Heart left ventricle (tissue), 16 donors: ENCODE results near the gene SUPT3H. TPM values are rescaled to one million over a fixed set of nuclear protein-coding genes. Genes with fewer than 3 reads are reported as not detected.

ENCODE experiments used
- ATAC-seq, 4 donors: fragments of 200-7000 bp; cut with Tn5 transposase; one replicate each; pipeline ENCODE4 v1.9.1; 2020 to 2022; ENCODE audit warnings: moderate library complexity in 4 of 4, mild to moderate bottlenecking in 3 of 4, moderate number of reproducible peaks in 1 of 4
- DNase-seq, 5 donors: peaks; one replicate each; pipeline ENCODE4 v3.0.0-alpha.2; 2020
- H3K27ac ChIP-seq, 12 donors: fragments of 200-600 bp; sonication (generic) in 4 of 12; one replicate each; pipeline versions ENCODE4 v1.5.0 to v1.8.0; 2016 to 2022; ENCODE audit warnings: mild to moderate bottlenecking in 2 of 12
- H3K27me3 ChIP-seq, 9 donors: fragments of 200-600 bp; sonication (generic) in 2 of 9; one replicate each; pipeline versions ENCODE4 v1.5.1 to v1.8.0; 2016 to 2022; ENCODE audit warnings: mild to moderate bottlenecking in 3 of 9
- H3K36me3 ChIP-seq, 9 donors: fragments of 200-600 bp; sonication (generic) in 2 of 9; one replicate each; pipeline versions ENCODE4 v1.5.0 to v1.8.0; 2018 to 2022; ENCODE audit warnings: mild to moderate bottlenecking in 2 of 9
- H3K4me1 ChIP-seq, 12 donors: fragments of 200-600 bp; sonication (generic) in 4 of 12; one replicate each; pipeline versions ENCODE4 v1.5.0 to v1.8.0; 2016 to 2022; ENCODE audit warnings: mild to moderate bottlenecking in 3 of 12
- H3K4me3 ChIP-seq, 12 donors: fragments of 200-600 bp; sonication (generic) in 4 of 12; one replicate each; pipeline versions ENCODE4 v1.5.0 to v1.8.0; 2017 to 2022; ENCODE audit warnings: mild to moderate bottlenecking in 9 of 12, moderate library complexity in 4 of 12
- H3K9me3 ChIP-seq, 12 donors: fragments of 200-600 bp; sonication (generic) in 4 of 12; one replicate each; pipeline versions ENCODE4 v1.5.0 to v1.8.0; 2016 to 2022; ENCODE audit warnings: mild to moderate bottlenecking in 1 of 12
- CTCF ChIP-seq, 12 donors: fragments of 200-600 bp; sonication (generic) in 4 of 12; IDR thresholded peaks; one replicate each; pipeline versions ENCODE4 v1.5.0 to v1.8.0; 2018 to 2022; ENCODE audit warnings: antibody characterized with exemption in 12 of 12, mild to moderate bottlenecking in 5 of 12
- POLR2A ChIP-seq, 2 donors: fragments of 450-650 bp; IDR thresholded peaks; one replicate each; pipeline ENCODE4 v1.6.1; 2017; ENCODE audit warnings: antibody characterized with exemption in 2 of 2, mild to moderate bottlenecking in 2 of 2, moderate library complexity in 2 of 2
- WGBS, 4 donors: extraction: QIAGEN DNeasy Blood & Tissue Kit in 2 of 4; methylation state at CpG; one replicate each; pipeline versions ENCODE4 v1.1.5 to v1.1.7; 2013 to 2018; 5-methylcytosine and 5-hydroxymethylcytosine counted together
- intact Hi-C, 10 donors: fragments of 100-400 bp; cut with DNase I; formaldehyde crosslinking; loops; one replicate each; pipeline versions ENCODE4 v1.11.1 to v1.14.2; 2022
- polyA plus RNA-seq, 2 donors: library from polyadenylated mRNA; stranded (reverse); fragments of 200-250 nt; gene quantifications; one replicate each; pipeline ENCODE4 v1.2.3, GENCODE V29; 2013
- total RNA-seq, 9 donors: library from RNA; depleted of rRNA in 2 of 9; stranded (reverse); fragments of >200 nt in 2 of 9; fragmentation: NEBNext Ultra II Directional in 3 of 9; extraction: Animal tissue kit (Norgen Biotek cat#: 25700) in 3 of 9; gene quantifications; one replicate each; pipeline versions ENCODE4 v1.1.0 to v1.2.4, GENCODE V29; 2016 to 2023
- donor health status: ischemic (EF 13 %, LVEDD 7.1; RV severe dilation, severe dysfunction).
- donor health status: healthy with polysubstance abuse.
- donor health status: DM: no; HTN: yes; CAD: no.
- donor health status: DM: no; HTN: no; CAD: no.
- donor health status: ischemic (EF 25% LVEDD 6.9; RV normal size, moderate dysfunction).
- donor health status: ischemic (EF 25% LVEDD 5.7; RV mildly dilated, moderate dysfunction).
- donor health status: healthy.
- donor health status: DM: yes; HTN: yes; CAD: no.
- donor health status: ischemic (EF 35%, LVEDD 5.7; RV mildly dilated, moderate dysfunction).
- donor health status: nonischemic (EF 11% LVEDD 7.7; RV severe dilation, severe dysfunction).
- donor health status: DM: yes; HTN: yes; CAD: no.
- donor health status: PGD.
- donor health status: ischemic (EF 29% LVEDD 5.4; RV normal size, mild dysfunction).
- donor health status: nonischemic (EF 23%, LVEDD 6.1; RV moderate dilation, normal function).

SUPT3H gene
- total and polyA plus RNA-seq, 11 donors: 1.5 to 8.1 (median 4.1) TPM

DNA sequence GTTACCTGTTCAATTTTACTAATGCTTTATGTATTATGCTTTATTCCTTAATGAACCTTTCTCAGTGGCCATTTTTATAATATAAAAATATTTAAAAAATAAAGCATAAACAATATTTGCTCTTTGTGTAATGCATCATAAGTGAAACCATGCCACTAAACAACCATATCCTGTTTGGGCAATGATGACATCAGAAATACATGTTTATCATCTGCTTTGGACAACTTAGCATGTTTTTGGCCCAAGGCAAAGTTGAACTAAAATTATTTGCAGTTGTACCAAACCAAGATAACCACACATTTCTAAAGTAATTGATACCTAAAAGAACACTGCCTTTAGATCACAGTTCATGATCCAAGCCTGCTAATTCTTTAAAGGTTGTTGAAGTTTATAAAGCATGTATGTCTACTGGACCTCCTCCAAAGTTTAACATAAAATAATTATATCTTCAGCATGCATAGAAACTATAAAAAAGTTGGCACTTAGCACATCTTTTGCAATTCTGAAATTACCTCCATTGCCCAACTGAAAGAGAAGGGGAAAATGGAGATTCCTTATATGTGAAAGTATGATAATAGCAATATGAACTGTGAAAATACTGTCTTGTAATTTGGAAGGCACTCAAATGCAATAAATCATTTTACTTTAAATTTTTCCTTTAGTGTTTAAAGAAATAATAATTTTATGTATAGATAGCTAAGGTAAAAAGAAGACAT lies 375.2 kb downstream of the SUPT3H start:
- TF ChIP-seq CTCF (IDR thresholded peaks at IDR 0.05): no peak
- no peak for TF ChIP-seq POLR2A (IDR thresholded peaks at IDR 0.05)
- Histone ChIP-seq H3K27me3 (no peaks in the 10 kb centered on the region), H3K4me3 (no peak overlapping the region), H3K36me3 (no peaks in the 10 kb centered on the region), H3K4me1 (peaks cover 0 to 5% (median 0%) of the 10 kb centered on the region in 12 donors), H3K9me3 (peaks cover 0 to 4% (median 0%) of the 10 kb centered on the region in 12 donors), H3K27ac (no peak overlapping the region)
- DNase-seq (no peak), ATAC-seq (no peak)
- intact Hi-C loops: no loop called here

DNA sequence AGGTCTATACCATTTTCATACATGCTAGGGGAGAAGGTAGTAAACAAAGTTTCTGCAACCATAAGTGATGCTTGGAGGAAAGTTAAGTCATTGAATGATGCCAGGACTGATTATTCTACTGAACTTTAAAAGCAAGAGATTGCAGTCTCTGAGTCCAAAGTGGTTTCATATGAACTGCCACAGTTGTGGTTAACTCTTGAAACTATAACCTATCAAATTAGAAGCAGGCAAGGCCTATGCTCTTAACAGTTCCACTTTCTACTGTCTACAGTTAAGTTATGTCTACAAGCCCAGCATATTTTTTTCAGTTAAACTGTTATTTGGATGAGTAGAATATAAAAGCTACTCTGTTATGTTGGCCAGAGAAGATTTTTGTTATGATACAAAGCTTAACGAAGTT lies 376.1 kb downstream of the SUPT3H start:
- TF ChIP-seq CTCF (IDR thresholded peaks at IDR 0.05) (no peak), POLR2A (IDR thresholded peaks at IDR 0.05) (no peak)
- ATAC-seq: no peak
- no peak for DNase-seq
- 85 to 93% (median 90%) methylated on average over 1 of the region's 1 CpG for WGBS, 4 donors
- no peaks in the 10 kb centered on the region for H3K27me3 ChIP-seq
- H3K9me3 ChIP-seq: peaks cover 0 to 4% (median 0%) of the 10 kb centered on the region in 12 donors
- H3K36me3 ChIP-seq: no peaks in the 10 kb centered on the region
- intact Hi-C loops: no loop called here
- H3K4me1 ChIP-seq: peaks cover 0 to 5% (median 0%) of the 10 kb centered on the region in 12 donors
- no peak overlapping the region for H3K27ac ChIP-seq
- H3K4me3 ChIP-seq: no peak overlapping the region

GRCh38 chr6:45000833-45001232 lies 376.9 kb downstream of the SUPT3H start:
- H3K4me3 ChIP-seq: no peak overlapping the region
- H3K9me3 ChIP-seq: peaks cover 0 to 4% (median 0%) of the 10 kb centered on the region in 12 donors
- no peak for ATAC-seq
- no peaks in the 10 kb centered on the region for H3K27me3 ChIP-seq
- no peak for TF ChIP-seq POLR2A (IDR thresholded peaks at IDR 0.05)
- no peak for TF ChIP-seq CTCF (IDR thresholded peaks at IDR 0.05)
- intact Hi-C loops: no loop called here
- peaks cover 0 to 5% (median 0%) of the 10 kb centered on the region in 12 donors for H3K4me1 ChIP-seq
- DNase-seq: no peak
- no peak overlapping the region for H3K27ac ChIP-seq
- H3K36me3 ChIP-seq: no peaks in the 10 kb centered on the region

- intact Hi-C loops: no loop called here
- no peak overlapping the region for H3K27ac ChIP-seq
- DNase-seq (no peak), ATAC-seq (no peak)
- 95 to 97% (median 96%) methylated on average over 8 of the region's 8 CpGs for WGBS, 4 donors
- H3K4me1 ChIP-seq: peaks cover 0 to 5% (median 0%) of the 10 kb centered on the region in 12 donors
- H3K36me3 ChIP-seq: no peaks in the 10 kb centered on the region
- no peaks in the 10 kb centered on the region for H3K27me3 ChIP-seq
- TF ChIP-seq POLR2A (IDR thresholded peaks at IDR 0.05) (no peak), CTCF (IDR thresholded peaks at IDR 0.05) (no peak)
- H3K9me3 ChIP-seq: no peaks in the 10 kb centered on the region
- no peak overlapping the region for H3K4me3 ChIP-seq
Observed at GRCh38 chr6:44999066-44999465, 378.7 kb downstream of the SUPT3H start.
